Activated naive CD4-positive, alpha-beta T cell treated with anti-CD3 and anti-CD28 coated beads, Interleukin-2, amount 50 U/mL, for 16 hours (primary cell): ENCODE results near the gene REG1B.

Source experiments
- DNase-seq: peaks from one replicate; pipeline ENCODE4 v3.0.0-alpha.2; 2020

Gene REG1B

GRCh38 chr2:79087785-79088364, at the start of gene REG1B:
TSS of gene REG1B (minus strand) at chr2:79087993. CDS start at chr2:79087612, 381 bp downstream.
- DNase-seq, result no peak

GRCh38 chr2:79131687-79132086, 43.9 kb upstream of the REG1B start:
- no peak for DNase-seq

GRCh38 chr2:79129804-79130203, 42.0 kb upstream of the REG1B start:
- no peak for DNase-seq

GRCh38 chr2:79129260-79129659, 41.5 kb upstream of the REG1B start:
- DNase-seq, result no peak

GRCh38 chr2:79128406-79128805, 40.6 kb upstream of the REG1B start:
- DNase-seq, result no peak

GRCh38 chr2:79125721-79125985, 37.9 kb upstream of the REG1B start:
- DNase-seq, result no peak

- DNase-seq, result no peak
Observed at GRCh38 chr2:79124907-79125720, 37.3 kb upstream of the REG1B start.

GRCh38 chr2:79122676-79123075, 34.9 kb upstream of the REG1B start:
- no peak for DNase-seq

- no peak for DNase-seq
Observed at GRCh38 chr2:79120194-79120713, 32.5 kb upstream of the REG1B start, which contains the start of gene REG1A. TSS of gene REG1A (plus strand) at chr2:79120488. CDS start at chr2:79120862, 374 bp downstream.

GRCh38 chr2:79116997-79117928, 29.5 kb upstream of the REG1B start:
- DNase-seq, result no peak

- no peak for DNase-seq
Observed at GRCh38 chr2:79114797-79115494, 27.2 kb upstream of the REG1B start.

GRCh38 chr2:79112269-79112668, 24.5 kb upstream of the REG1B start:
- no peak for DNase-seq

GRCh38 chr2:79105259-79105658, 17.5 kb upstream of the REG1B start:
- no peak for DNase-seq

GRCh38 chr2:79103214-79103613, 15.4 kb upstream of the REG1B start:
- DNase-seq, result no peak

GRCh38 chr2:79101024-79101423, 13.2 kb upstream of the REG1B start:
- no peak for DNase-seq

- DNase-seq, result no peak
Observed at GRCh38 chr2:79100285-79100684, 12.5 kb upstream of the REG1B start.

- no peak for DNase-seq
Observed at GRCh38 chr2:79099140-79099686, 11.4 kb upstream of the REG1B start.

- DNase-seq, result no peak
Observed at GRCh38 chr2:79097843-79098242, 10.1 kb upstream of the REG1B start.

- no peak for DNase-seq
Observed at GRCh38 chr2:79090693-79091092, 2.9 kb upstream of the REG1B start.

- no peak for DNase-seq
Observed at GRCh38 chr2:79086255-79086654, 1.5 kb downstream of the REG1B start.

GRCh38 chr2:79085382-79085781, 2.4 kb downstream of the REG1B start:
- no peak for DNase-seq

- no peak for DNase-seq
Observed at GRCh38 chr2:79084495-79085135, 3.2 kb downstream of the REG1B start.
